GM18517 (cell line): Measurements from ENCODE around the gene GRIN2D.

Experiments
- ATAC-seq: cut with Tn5 transposase; IDR thresholded peaks from one replicate; pipeline ENCODE4 v1.9.1; 2021; ENCODE audit warnings: mild to moderate bottlenecking, moderate library complexity; ENCODE audit not compliant: unreplicated experiment

Gene GRIN2D

GRCh38 chr19:48397263-48398101, 4.0 kb downstream of the GRIN2D start:
- no peak for ATAC-seq

- no peak for ATAC-seq
These were observed 4.6 kb downstream of the GRIN2D start for GRCh38 chr19:48398102-48398374.

- peak; percentile 47 for ATAC-seq
These were observed 5.1 kb downstream of the GRIN2D start for GRCh38 chr19:48398375-48399235.

- ATAC-seq = no peak
These were observed 6.7 kb downstream of the GRIN2D start for GRCh38 chr19:48400018-48400742.

- ATAC-seq = no peak
These were observed 7.8 kb downstream of the GRIN2D start for GRCh38 chr19:48401287-48401686.

GRCh38 chr19:48403606-48404005, 10.1 kb downstream of the GRIN2D start:
- no peak for ATAC-seq

- no peak for ATAC-seq
These were observed 11.7 kb downstream of the GRIN2D start for GRCh38 chr19:48405010-48405659.

- ATAC-seq = no peak
These were observed 12.4 kb downstream of the GRIN2D start for GRCh38 chr19:48405850-48406249.

GRCh38 chr19:48413879-48414587, 20.6 kb downstream of the GRIN2D start:
- ATAC-seq = no peak

GRCh38 chr19:48415395-48415794, 21.9 kb downstream of the GRIN2D start:
- no peak for ATAC-seq

GRCh38 chr19:48415806-48416221, 22.3 kb downstream of the GRIN2D start:
- ATAC-seq = no peak

GRCh38 chr19:48417421-48417820, 24.0 kb downstream of the GRIN2D start:
- ATAC-seq = no peak

- no peak for ATAC-seq
These were observed 25.0 kb downstream of the GRIN2D start for GRCh38 chr19:48418317-48419064.

GRCh38 chr19:48419158-48419920, 25.9 kb downstream of the GRIN2D start:
- ATAC-seq = peak; percentile 61

- no peak for ATAC-seq
These were observed 28.1 kb downstream of the GRIN2D start for GRCh38 chr19:48421548-48421947.

- ATAC-seq = no peak
These were observed 31.3 kb downstream of the GRIN2D start for GRCh38 chr19:48424694-48425219.

- ATAC-seq = no peak
These were observed 35.2 kb downstream of the GRIN2D start for GRCh38 chr19:48428670-48429069.

GRCh38 chr19:48433337-48433736, 39.9 kb downstream of the GRIN2D start:
- ATAC-seq = no peak

- ATAC-seq = no peak
These were observed 43.1 kb downstream of the GRIN2D start for GRCh38 chr19:48436586-48436985.
